GM23248 (cell line): ENCODE results near the gene CALN1.

ENCODE experiments used
- EZH2 ChIP-seq: fragments of 200-600 bp; sonication (generic); IDR thresholded peaks from 2 replicates; pipeline ENCODE4 v1.6.1; 2018; ENCODE audit warnings: antibody characterized with exemption, mild to moderate bottlenecking; ENCODE audit not compliant: insufficient read depth, poor library complexity, severe bottlenecking
- EZH2phosphoT487 ChIP-seq: fragments of 200-600 bp; sonication (generic); IDR thresholded peaks from 2 replicates; pipeline ENCODE4 v1.6.1; 2018; ENCODE audit warnings: antibody characterized with exemption, moderate library complexity, mild to moderate bottlenecking, low read depth; ENCODE audit not compliant: insufficient read depth

DNA sequence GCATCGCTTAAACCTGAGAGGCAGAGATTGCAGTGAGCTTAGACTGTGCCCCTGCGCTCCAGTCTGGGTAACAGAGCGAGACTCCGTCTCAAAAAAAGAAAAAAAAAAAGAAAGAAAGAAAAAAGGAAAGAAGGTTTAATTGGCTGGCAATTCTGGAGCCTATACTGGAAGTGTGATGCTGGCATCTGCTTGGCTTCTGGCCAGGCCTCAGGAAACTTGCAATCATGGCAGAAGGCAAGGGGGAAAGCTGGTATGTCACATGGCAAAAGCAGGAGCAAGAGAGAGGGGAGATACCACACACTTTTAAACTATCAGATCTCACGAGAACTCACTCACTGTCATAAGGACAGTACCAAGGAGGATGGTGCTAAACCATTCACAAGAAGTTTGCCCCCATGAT, 190.0 kb downstream of the CALN1 start:
- TF ChIP-seq EZH2phosphoT487 (no peak), EZH2 (no peak)
